ENCODE results near the gene IRAK2.
"Not testable (repeated sequence)": the region's sequence is repeated elsewhere in the genome, so short reads cannot be mapped to it uniquely, and the experiment has no call there.

Gene IRAK2

GRCh38 chr3:10158555-10158954, 6.2 kb upstream of the IRAK2 start:
- not testable (repeated sequence) for DNase-seq (ENCODE audit: low read depth in 3 of 3)

- DNase-seq (ENCODE audit: low read depth in 3 of 3) = no peak
These were observed 4.4 kb upstream of the IRAK2 start for GRCh38 chr3:10160346-10160745.

- DNase-seq (ENCODE audit: low read depth in 3 of 3) = no peak
These were observed 3.8 kb upstream of the IRAK2 start for GRCh38 chr3:10160925-10161324.

- no peak for DNase-seq (ENCODE audit: low read depth in 3 of 3)
These were observed 2.5 kb upstream of the IRAK2 start for GRCh38 chr3:10162185-10162584.

GRCh38 chr3:10164201-10164545, 546 bp upstream of the IRAK2 start:
- not testable (repeated sequence) for DNase-seq (ENCODE audit: low read depth in 3 of 3)

- DNase-seq (ENCODE audit: low read depth in 3 of 3) = no peak
These were observed 1.5 kb downstream of the IRAK2 start for GRCh38 chr3:10166213-10166604.

- DNase-seq (ENCODE audit: low read depth in 3 of 3) = no peak
These were observed 4.3 kb downstream of the IRAK2 start for GRCh38 chr3:10169000-10169496.

- DNase-seq (ENCODE audit: low read depth in 3 of 3) = no peak
These were observed 6.3 kb downstream of the IRAK2 start for GRCh38 chr3:10170915-10171478.

- DNase-seq (ENCODE audit: low read depth in 3 of 3) = no peak
These were observed 8.6 kb downstream of the IRAK2 start for GRCh38 chr3:10173095-10173925.

- no peak for DNase-seq (ENCODE audit: low read depth in 3 of 3)
These were observed 9.3 kb downstream of the IRAK2 start for GRCh38 chr3:10173926-10174435.

- not testable (repeated sequence) for DNase-seq (ENCODE audit: low read depth in 3 of 3)
These were observed 10.6 kb downstream of the IRAK2 start for GRCh38 chr3:10175334-10175733.

- DNase-seq (ENCODE audit: low read depth in 3 of 3) = not testable (repeated sequence)
These were observed 11.4 kb downstream of the IRAK2 start for GRCh38 chr3:10176150-10176549.

GRCh38 chr3:10177737-10178136, 13.0 kb downstream of the IRAK2 start:
- DNase-seq (ENCODE audit: low read depth in 3 of 3) = no peak

GRCh38 chr3:10178892-10179291, 14.2 kb downstream of the IRAK2 start:
- DNase-seq (ENCODE audit: low read depth in 3 of 3) = no peak

- DNase-seq (ENCODE audit: low read depth in 3 of 3) = no peak
These were observed 15.6 kb downstream of the IRAK2 start for GRCh38 chr3:10180289-10180688.

- no peak for DNase-seq (ENCODE audit: low read depth in 3 of 3)
These were observed 16.1 kb downstream of the IRAK2 start for GRCh38 chr3:10180738-10181295.

GRCh38 chr3:10182950-10183349, 18.2 kb downstream of the IRAK2 start:
- DNase-seq (ENCODE audit: low read depth in 3 of 3) = no peak

GRCh38 chr3:10184250-10184649, 19.5 kb downstream of the IRAK2 start:
- no peak for DNase-seq (ENCODE audit: low read depth in 3 of 3)

- no peak for DNase-seq (ENCODE audit: low read depth in 3 of 3)
These were observed 21.4 kb downstream of the IRAK2 start for GRCh38 chr3:10185804-10186762.

- DNase-seq (ENCODE audit: low read depth in 3 of 3) = no peak
These were observed 22.7 kb downstream of the IRAK2 start for GRCh38 chr3:10187290-10187876.

GRCh38 chr3:10187944-10188343, 23.2 kb downstream of the IRAK2 start:
- DNase-seq (ENCODE audit: low read depth in 3 of 3) = no peak
